ENCODE measurements around the gene SIGLEC6.

SIGLEC6 gene

GRCh38 chr19:51472607-51473006, 58.9 kb downstream of the SIGLEC6 start:
- no peak for DNase-seq

DNA sequence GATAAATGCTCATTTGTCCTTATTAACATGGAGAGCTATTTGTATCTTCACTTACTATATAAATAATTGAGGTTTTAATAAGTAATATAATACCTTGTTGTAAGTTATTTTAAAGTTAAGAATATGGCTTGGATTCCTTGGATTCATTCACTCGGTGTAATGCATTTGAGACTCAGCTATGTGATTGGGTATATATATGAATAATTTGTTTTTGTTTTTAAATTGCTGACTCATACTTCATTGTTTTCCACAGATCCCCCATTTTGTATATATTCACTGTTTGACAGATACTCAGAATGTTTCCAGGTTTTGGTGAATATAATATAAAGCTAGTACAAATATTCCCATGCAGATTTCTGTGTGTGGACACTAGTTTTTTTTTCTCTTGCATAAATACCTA, 59.9 kb downstream of the SIGLEC6 start:
- DNase-seq: no peak

DNA sequence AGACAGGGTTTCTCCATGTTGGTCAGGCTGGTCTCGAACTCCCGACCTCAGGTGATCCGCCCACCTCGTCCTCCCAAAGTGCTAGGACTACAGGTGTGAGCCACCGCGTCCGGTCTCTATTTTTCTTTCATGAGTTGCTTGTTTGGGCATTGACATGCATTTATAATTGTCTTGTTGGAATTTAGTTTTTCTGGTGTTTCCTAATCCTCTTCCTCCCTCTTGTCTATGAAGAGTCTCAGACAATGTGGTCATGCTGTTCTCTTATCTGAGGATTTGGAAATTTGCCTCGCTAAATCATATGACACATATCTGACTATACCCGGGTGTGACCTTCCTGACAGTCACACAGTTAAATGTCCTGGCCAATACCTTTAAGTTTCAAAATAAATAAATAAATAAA, 60.5 kb downstream of the SIGLEC6 start:
- no peak for DNase-seq

DNA sequence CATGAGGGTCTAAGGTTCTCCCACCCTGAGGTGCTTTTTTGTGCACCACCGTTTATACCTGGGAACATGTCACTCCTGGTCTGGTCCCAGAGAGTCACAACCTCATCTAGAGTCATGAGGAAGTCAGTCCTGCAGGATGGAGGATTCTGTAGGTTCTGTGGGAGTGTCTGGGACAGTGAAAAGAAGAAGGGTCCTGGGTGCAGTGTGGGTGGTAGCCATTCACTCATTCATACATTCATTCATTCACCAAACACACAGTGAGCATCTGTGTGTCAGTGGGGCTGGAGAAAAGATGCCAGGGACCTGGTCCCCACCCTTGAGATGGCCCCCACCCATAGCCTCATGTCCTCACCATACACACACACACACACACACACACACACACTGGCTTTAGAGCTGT, 61.8 kb downstream of the SIGLEC6 start:
- no peak for DNase-seq

GRCh38 chr19:51469162-51469561, 62.3 kb downstream of the SIGLEC6 start:
- no peak for DNase-seq

- DNase-seq: no peak
Observed at GRCh38 chr19:51468545-51468920, 62.9 kb downstream of the SIGLEC6 start.

GRCh38 chr19:51467864-51468544, 63.5 kb downstream of the SIGLEC6 start:
- DNase-seq: no peak
